Measurements from ENCODE around the gene SDK2.

SDK2 gene

DNA sequence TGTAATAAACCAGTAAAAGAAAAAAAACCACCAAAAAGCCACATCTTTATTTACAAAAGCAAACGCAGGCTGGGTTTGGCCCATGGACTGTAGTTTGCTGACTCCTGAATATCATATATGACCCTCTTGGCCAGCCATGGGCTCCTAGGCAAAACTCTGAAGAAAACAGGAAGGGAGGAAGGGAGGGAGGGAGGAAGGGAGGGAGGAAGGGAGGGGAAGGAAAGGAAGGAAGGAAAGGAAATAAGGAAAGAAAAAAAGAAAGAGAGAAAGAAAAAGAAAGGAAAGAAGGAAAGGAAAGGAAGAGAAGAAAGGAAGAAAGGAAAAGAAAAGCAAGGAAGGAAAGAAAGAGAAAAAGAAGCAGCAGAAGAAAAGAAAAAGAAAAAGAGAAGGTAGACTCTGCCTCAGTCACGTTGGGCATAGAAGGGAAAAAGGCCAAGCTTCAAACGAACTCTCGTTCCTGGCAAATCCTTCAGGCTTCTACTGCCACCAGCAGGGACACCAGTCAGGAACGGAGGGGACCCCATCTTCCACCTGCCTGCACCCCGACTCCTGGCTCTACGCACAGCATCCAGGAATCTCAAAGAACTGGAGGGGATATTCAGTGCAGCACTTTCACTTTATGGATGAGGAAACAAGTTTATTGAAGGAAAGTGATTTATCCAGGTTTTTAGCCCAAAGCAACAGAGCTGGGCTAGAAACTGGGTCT, 354.5 kb downstream of the SDK2 start:
- DNase-seq: no peak

DNA sequence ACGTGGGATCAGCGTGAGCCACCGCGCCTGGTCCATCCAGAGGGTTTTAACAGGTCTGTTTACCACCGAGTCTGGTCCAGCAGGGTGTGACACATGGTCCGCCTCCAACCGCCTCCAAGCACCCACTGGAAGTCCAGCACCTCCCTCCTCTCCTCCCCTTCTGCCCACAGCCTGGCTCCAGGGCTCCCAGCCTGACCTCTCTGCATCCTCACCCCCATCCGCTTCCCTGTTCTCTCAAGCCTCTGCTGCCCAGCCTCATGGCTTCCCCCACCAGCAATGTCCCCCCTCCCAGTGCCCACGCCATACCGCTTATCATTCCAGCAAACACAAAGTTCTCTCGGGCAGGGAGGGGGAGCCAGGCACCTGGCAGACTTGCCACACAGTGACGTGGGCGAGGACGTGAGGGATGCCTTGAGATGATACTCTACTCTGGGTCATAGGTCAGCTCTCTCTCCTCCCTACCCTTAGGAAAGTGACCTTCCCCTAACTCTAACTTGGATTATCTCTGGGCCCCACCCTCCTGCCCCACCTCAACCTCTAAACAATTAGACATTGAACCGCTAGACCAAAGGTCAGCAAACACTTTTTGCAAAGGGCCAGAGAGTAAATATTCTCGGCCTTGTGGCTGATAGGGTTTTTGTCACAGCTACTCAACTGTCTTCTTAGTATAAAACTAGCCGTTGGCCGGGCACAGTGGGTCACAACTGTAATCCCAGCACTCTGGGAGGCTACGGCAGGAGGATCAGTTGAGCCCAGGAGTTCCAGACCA, 355.5 kb downstream of the SDK2 start:
- no peak for DNase-seq

DNA sequence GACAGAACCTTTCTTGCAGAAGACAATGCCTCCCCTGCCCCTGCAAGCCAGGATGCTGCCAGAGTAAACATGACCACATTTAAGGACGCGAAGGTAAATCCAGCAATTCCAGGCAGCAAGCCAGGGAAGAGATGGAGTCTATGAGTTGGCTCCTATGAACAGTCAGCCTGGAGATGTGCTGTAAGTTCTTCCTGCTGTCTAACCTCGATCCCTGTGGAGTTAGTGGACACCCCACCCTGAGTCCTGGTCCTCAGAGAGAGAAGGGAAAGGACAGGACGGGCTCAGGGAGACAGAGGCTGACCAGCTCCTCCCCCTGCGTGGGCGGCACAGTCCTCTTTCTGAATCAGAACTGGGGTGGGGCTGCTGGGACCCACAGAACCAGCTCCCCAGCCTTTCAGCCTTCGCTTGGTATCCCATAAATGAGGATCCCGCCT, 357.4 kb downstream of the SDK2 start:
- no peak for DNase-seq

DNA sequence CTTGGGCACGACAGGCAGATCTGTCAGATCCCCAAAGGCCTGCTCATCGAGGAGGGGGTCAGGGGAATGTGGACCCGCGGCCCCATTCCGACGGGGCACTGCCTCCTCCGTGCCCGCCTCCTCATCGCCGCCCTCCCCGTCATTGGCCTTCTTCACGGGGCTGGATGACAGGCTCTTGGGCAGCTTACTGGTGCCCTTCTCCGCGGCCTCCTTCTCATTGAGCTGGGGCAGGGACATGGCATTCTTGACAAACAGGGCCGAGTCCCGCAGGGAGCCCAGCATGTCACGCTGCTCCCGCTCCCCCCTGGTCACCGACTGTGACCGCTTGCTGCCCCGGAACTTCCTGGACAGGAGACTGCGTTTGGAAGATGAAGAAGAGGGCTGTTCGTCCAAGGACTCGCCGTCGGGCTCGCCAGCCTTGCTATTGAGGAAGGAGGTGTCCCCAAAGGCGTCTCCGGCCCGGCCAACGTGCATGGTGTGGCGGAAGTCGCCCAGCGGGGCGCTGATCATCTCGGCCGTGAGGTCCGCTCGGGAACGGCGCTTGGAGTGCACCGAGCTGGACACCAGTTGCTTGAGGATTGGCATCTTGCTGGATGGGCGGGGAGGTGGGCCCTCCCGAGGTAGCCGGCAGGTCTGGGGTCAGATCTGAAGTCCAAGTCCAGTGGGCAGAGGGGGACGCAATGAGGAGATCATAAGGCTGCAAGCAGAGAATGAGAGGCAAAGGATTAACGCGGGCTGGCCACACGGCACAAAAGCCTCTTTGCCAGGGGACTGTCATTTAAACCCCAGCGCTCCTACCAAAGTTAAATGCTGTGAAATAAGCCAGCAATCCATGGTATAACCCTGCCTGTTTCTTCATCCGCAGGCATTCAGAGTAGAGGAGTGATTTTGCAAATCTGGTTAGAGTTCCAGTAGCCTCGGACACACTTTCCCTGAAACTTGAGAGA, 358.1 kb downstream of the SDK2 start:
- DNase-seq: no peak

DNA sequence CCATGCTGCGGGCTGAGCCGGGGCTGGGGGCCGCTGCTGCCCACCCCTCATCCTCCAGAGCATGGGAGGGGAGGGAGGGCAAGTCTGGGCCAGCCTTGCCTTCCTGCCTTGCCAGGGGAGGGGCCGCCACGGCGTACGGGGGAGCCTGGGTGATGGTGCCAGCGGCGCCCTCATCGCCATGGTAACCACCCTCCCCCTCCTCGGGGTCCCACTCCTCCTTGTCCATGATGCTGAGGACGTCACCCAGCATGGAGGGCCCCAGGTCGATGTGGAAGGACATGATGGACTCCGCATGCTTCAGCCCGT, 358.7 kb downstream of the SDK2 start:
- no peak for DNase-seq

DNA sequence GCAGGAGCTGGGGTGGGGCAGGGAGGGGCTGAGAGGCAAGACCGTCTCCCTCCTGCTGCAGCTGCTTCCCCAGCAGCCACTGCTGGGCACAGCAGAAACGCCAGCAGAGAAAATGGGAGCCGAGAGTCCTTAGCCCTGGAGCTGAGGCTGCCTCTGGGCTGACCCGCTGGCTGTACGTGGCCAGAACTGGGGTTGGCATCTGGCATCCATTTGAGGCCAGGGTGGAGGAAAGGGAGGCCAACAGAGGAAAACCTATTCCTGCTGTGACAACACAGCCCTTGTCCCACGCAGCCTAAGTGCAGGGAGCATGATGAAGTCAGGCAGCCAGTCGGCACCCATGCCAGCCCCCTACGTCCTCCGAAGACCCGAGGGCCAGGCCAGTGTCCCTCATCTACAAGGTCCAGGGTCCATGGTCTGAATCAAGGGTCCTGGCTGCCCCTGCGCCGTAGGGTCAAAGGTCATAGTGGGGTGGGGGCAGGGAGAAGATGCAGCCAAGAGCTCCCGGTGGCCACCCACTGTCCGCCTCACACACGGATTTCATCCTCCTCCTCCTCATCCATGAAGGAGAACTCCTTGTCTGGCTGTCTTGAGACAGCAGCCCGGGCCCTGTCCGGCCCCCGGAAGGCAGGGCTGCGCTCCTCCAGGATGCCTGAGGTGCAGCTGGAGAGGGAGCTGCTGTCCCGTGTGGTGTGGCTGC, 359.2 kb downstream of the SDK2 start:
- no peak for DNase-seq

Measured in midbrain (tissue), 1 donor.